ENCODE data around the gene DPP3.
"Not testable (repeated sequence)": the region's sequence is repeated elsewhere in the genome, so short reads cannot be mapped to it uniquely, and the experiment has no call there.

The DPP3 gene

DNA sequence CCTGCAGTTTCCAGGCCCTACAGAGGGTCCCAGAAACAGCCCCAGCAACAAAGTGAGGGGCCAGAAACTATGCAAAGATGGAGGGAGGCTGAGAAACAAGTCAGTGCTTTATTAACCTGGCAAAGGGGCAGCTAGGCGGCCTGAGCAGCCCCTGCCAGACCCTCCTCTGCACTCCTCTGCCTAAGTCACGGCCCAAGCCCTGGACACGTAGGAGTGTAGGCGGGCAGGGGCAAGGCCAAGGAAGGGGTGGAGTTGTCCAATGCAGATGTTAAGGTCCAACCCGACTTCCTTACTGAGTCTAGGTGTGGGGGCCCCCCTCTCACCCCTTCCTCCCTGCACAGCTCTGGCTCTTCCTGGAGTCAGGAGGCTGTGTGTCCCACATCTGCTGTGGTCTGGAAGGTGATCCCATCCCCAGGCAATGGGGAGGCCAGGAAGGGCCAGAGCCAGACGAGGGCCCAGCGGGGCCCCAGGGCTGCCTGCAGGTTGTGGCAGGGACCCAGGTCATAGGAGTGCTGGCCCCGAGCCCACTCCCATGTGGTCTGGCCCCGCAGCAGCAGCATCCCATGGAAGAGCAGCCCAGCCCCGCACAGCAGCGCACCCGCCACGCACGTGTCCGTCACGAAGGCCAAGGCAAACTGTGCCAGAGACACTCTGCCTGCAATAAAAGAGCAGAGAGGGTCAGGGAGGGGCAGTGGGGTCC, 59.1 kb downstream of the DPP3 start (continued):
- TF ChIP-seq ZNF239 (tag by site-specific recombination; IDR thresholded peaks at IDR 0.05) (no peak), ZNF350 (tag by site-specific recombination; IDR thresholded peaks at IDR 0.05) (no peak), BCL11B (tag by site-specific recombination; IDR thresholded peaks at IDR 0.05; ENCODE audit: low read depth) (no peak), ZFP69B (tag by site-specific recombination; IDR thresholded peaks at IDR 0.05) (no peak), ZSCAN16 (tag by site-specific recombination; IDR thresholded peaks at IDR 0.05) (no peak), ZBTB17 (tag by site-specific recombination; IDR thresholded peaks at IDR 0.05) (no peak), KLF1 (tag by site-specific recombination; IDR thresholded peaks at IDR 0.05) (no peak), ZNF202 (tag by site-specific recombination; IDR thresholded peaks at IDR 0.05; ENCODE audit: borderline replicate concordance) (no peak)
- TF ChIP-seq, protein P1, sequence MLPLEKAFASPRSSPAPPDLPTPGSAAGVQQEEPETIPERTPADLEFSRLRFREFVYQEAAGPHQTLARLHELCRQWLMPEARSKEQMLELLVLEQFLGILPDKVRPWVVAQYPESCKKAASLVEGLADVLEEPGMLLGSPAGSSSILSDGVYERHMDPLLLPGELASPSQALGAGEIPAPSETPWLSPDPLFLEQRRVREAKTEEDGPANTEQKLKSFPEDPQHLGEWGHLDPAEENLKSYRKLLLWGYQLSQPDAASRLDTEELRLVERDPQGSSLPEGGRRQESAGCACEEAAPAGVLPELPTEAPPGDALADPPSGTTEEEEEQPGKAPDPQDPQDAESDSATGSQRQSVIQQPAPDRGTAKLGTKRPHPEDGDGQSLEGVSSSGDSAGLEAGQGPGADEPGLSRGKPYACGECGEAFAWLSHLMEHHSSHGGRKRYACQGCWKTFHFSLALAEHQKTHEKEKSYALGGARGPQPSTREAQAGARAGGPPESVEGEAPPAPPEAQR (tag by site-specific recombination; IDR thresholded peaks at IDR 0.05): no peak
- TF ChIP-seq, protein P2, sequence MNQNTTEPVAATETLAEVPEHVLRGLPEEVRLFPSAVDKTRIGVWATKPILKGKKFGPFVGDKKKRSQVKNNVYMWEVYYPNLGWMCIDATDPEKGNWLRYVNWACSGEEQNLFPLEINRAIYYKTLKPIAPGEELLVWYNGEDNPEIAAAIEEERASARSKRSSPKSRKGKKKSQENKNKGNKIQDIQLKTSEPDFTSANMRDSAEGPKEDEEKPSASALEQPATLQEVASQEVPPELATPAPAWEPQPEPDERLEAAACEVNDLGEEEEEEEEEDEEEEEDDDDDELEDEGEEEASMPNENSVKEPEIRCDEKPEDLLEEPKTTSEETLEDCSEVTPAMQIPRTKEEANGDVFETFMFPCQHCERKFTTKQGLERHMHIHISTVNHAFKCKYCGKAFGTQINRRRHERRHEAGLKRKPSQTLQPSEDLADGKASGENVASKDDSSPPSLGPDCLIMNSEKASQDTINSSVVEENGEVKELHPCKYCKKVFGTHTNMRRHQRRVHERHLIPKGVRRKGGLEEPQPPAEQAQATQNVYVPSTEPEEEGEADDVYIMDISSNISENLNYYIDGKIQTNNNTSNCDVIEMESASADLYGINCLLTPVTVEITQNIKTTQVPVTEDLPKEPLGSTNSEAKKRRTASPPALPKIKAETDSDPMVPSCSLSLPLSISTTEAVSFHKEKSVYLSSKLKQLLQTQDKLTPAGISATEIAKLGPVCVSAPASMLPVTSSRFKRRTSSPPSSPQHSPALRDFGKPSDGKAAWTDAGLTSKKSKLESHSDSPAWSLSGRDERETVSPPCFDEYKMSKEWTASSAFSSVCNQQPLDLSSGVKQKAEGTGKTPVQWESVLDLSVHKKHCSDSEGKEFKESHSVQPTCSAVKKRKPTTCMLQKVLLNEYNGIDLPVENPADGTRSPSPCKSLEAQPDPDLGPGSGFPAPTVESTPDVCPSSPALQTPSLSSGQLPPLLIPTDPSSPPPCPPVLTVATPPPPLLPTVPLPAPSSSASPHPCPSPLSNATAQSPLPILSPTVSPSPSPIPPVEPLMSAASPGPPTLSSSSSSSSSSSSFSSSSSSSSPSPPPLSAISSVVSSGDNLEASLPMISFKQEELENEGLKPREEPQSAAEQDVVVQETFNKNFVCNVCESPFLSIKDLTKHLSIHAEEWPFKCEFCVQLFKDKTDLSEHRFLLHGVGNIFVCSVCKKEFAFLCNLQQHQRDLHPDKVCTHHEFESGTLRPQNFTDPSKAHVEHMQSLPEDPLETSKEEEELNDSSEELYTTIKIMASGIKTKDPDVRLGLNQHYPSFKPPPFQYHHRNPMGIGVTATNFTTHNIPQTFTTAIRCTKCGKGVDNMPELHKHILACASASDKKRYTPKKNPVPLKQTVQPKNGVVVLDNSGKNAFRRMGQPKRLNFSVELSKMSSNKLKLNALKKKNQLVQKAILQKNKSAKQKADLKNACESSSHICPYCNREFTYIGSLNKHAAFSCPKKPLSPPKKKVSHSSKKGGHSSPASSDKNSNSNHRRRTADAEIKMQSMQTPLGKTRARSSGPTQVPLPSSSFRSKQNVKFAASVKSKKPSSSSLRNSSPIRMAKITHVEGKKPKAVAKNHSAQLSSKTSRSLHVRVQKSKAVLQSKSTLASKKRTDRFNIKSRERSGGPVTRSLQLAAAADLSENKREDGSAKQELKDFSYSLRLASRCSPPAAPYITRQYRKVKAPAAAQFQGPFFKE (tag by site-specific recombination; IDR thresholded peaks at IDR 0.05; ENCODE audit: borderline replicate concordance): no peak

DNA sequence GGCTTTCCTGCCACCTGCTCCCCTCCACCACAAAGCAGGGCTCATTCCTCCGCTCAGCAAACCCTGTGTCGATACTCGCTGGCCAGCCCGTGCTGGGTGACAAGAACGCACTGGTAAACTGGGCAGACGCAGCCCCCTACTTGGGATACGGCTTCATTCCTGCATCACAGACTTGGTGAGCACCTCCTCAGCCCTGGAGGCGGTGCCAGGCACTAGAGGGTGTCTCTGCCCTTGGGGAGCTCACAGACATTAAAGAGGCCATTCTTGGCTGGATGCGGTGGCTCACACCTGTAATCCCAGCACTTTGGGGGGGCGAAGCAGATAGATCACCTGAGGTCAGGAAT, 59.6 kb downstream of the DPP3 start:
- ChIA-PET POLR2A (no interaction called here), CTCF (interaction anchor here (0.7 kb wide), 1 partner anchor 48 kb away, joined by 4 read pairs; no protein-coding TSS in a partner anchor)

DNA sequence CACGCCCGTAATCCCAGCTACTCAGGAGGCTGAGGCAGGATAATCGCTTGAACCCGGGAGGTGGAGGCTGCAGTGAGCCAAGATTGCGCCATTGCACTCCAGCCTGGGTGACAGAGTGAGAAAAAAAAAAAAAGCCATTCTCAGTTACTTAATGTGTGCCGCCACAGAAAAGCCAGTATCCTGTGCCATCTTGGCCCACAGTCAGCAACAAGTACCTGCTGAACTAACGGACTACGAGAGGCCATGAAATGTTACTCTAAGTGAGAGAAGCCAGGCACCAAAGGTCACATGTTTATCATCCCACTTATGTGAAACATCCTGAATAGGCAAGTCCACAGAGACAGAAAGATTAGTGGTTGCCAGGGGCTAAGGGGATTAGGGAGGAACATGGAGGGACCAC, 60.4 kb downstream of the DPP3 start:
- H3K27ac ChIP-seq (ENCODE audit: extremely low read depth, low read depth, low read length); H3K4me3 ChIP-seq (ENCODE audit: low read depth, low read length); CTCF ChIA-PET; H3K9me3 ChIP-seq (ENCODE audit: control insufficient read depth, insufficient read depth, low read depth, low read length); H3K4me1 ChIP-seq (ENCODE audit: control insufficient read depth, insufficient read depth, low read length); POLR2A ChIA-PET: not testable (repeated sequence)
- TF ChIP-seq SCRT1 (tag by site-specific recombination; IDR thresholded peaks at IDR 0.05; ENCODE audit: borderline replicate concordance): peak; percentile 64; the same call in 1 of the 2 replicates
- peak; percentile 84 for TF ChIP-seq SCRT2 (tag by site-specific recombination; IDR thresholded peaks at IDR 0.05)
- peaks cover 0 to 57% of the 10 kb centered on the region in 2 experiments; a peak in 2 of 3 replicates for H3K36me3 ChIP-seq (ENCODE audit: control insufficient read depth in 2 of 2, insufficient read depth in 1 of 2, low read length in 2 of 2)

More for the DNA sequence above, 59.6 kb downstream of the DPP3 start:
- no peak for TF ChIP-seq ZNF701 (tag by site-specific recombination; IDR thresholded peaks at IDR 0.05)
- TF ChIP-seq ZNF670 (tag by site-specific recombination; IDR thresholded peaks at IDR 0.05; ENCODE audit: low read depth): no peak
- no peak for TF ChIP-seq ZNF311 (tag by site-specific recombination; IDR thresholded peaks at IDR 0.05; ENCODE audit: borderline replicate concordance)
- TF ChIP-seq ZNF24 (tag by site-specific recombination; IDR thresholded peaks at IDR 0.05): no peak
- no peak for TF ChIP-seq ZNF654 (tag by site-specific recombination; IDR thresholded peaks at IDR 0.05; ENCODE audit: low read depth)
- no peak for TF ChIP-seq OVOL3 (tag by site-specific recombination; IDR thresholded peaks at IDR 0.05)
- no peak for TF ChIP-seq ZNF626 (tag by site-specific recombination; IDR thresholded peaks at IDR 0.05)
- TF ChIP-seq, protein P3, sequence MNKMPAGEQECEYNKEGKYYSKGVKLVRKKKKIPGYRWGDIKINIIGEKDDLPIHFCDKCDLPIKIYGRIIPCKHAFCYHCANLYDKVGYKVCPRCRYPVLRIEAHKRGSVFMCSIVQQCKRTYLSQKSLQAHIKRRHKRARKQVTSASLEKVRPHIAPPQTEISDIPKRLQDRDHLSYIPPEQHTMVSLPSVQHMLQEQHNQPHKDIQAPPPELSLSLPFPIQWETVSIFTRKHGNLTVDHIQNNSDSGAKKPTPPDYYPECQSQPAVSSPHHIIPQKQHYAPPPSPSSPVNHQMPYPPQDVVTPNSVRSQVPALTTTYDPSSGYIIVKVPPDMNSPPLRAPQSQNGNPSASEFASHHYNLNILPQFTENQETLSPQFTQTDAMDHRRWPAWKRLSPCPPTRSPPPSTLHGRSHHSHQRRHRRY (tag by site-specific recombination; IDR thresholded peaks at IDR 0.05): no peak
- TF ChIP-seq KLF7 (tag by site-specific recombination; IDR thresholded peaks at IDR 0.05; ENCODE audit: borderline replicate concordance): no peak
- TF ChIP-seq ZNF121 (tag by site-specific recombination; IDR thresholded peaks at IDR 0.05): no peak
- TF ChIP-seq ZNF830 (tag by site-specific recombination; IDR thresholded peaks at IDR 0.05; ENCODE audit: low read depth): no peak
- H3K4me3 ChIP-seq (ENCODE audit: low read depth, low read length): no peak overlapping the region
- H3K36me3 ChIP-seq (ENCODE audit: control insufficient read depth in 2 of 2, insufficient read depth in 1 of 2, low read length in 2 of 2): peaks cover 0 to 57% of the 10 kb centered on the region in 2 experiments; a peak in 2 of 3 replicates
- H3K27ac ChIP-seq (ENCODE audit: extremely low read depth, low read depth, low read length): no peak overlapping the region
- H3K4me1 ChIP-seq (ENCODE audit: control insufficient read depth, insufficient read depth, low read length): no peaks in the 10 kb centered on the region
- no peaks in the 10 kb centered on the region for H3K9me3 ChIP-seq (ENCODE audit: control insufficient read depth, insufficient read depth, low read depth, low read length)
